SK-N-MC (cell line): Measurements from ENCODE around the gene LRRC8B.

Experiments used
- FOXP2 ChIP-seq: optimal IDR thresholded peaks from 2 replicates; pipeline ENCODE3; 2011; ENCODE audit warnings: mild to moderate bottlenecking, moderate library complexity; ENCODE audit not compliant: insufficient read depth; ENCODE audit errors: extremely low read length, control extremely low read depth
- POLR2AphosphoS5 ChIP-seq: IDR thresholded peaks from 2 replicates; pipeline ENCODE4 v1.6.1; 2012; ENCODE audit warnings: mild to moderate bottlenecking, low read depth, low read length, borderline replicate concordance

- TF ChIP-seq POLR2AphosphoS5, result no peak
- TF ChIP-seq FOXP2, result no peak
Observed at GRCh38 chr1:89499320-89499719, 25.3 kb upstream of the LRRC8B start.
